Thyroid gland (tissue), 4 donors: ENCODE results near the gene CALY.

Experiments
- POLR2A ChIP-seq, 2 donors: fragments of 450-650 bp; IDR thresholded peaks; one replicate each; pipeline ENCODE4 v1.6.1; 2017; ENCODE audit warnings: antibody characterized with exemption in 2 of 2, mild to moderate bottlenecking in 2 of 2, moderate library complexity in 1 of 2
- TF ChIP-seq, protein P1 (sequence below), 6 experiments: fragments of 200-600 bp in 3 of 6; fragments of 450-650 bp in 3 of 6; sonication (generic) in 3 of 6; IDR thresholded peaks; one replicate each; pipeline ENCODE4 v1.5.1; 2016 to 2019; ENCODE audit warnings: antibody characterized with exemption in 6 of 6, mild to moderate bottlenecking in 2 of 6, inconsistent platforms in 1 of 6, moderate library complexity in 1 of 6

DNA sequence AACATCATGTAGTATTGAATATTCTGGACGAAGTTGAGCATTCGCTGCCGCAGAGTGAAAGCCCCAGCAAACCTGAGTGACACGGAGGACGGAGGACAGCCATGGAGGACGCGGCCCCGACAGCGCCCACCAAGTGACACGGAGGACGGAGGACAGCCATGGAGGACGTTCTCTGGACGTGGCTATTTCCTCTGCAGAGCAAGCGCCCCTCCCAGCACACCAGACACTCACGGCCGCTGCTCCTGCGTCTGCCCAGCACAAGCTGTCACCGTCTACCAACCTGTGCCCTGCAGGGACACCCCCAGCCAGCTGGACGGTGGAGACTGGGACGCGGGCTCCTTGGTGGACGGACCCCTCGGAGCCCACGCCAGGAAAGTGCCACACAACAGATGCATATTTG lies 52.8 kb downstream of the CALY start:
- TF ChIP-seq POLR2A (IDR thresholded peaks at IDR 0.05), result no peak
- TF ChIP-seq, protein P1, sequence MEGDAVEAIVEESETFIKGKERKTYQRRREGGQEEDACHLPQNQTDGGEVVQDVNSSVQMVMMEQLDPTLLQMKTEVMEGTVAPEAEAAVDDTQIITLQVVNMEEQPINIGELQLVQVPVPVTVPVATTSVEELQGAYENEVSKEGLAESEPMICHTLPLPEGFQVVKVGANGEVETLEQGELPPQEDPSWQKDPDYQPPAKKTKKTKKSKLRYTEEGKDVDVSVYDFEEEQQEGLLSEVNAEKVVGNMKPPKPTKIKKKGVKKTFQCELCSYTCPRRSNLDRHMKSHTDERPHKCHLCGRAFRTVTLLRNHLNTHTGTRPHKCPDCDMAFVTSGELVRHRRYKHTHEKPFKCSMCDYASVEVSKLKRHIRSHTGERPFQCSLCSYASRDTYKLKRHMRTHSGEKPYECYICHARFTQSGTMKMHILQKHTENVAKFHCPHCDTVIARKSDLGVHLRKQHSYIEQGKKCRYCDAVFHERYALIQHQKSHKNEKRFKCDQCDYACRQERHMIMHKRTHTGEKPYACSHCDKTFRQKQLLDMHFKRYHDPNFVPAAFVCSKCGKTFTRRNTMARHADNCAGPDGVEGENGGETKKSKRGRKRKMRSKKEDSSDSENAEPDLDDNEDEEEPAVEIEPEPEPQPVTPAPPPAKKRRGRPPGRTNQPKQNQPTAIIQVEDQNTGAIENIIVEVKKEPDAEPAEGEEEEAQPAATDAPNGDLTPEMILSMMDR (IDR thresholded peaks at IDR 0.05), result no peak
